Brain microvascular endothelial cell (primary cell): ENCODE data around the gene NSD2.
"Not testable (repeated sequence)": the region's sequence is repeated elsewhere in the genome, so short reads cannot be mapped to it uniquely, and the experiment has no call there.

Experiments used
- DNase-seq: peaks from one replicate; pipeline ENCODE4 v3.0.0-alpha.2; 2020
- H3K27ac ChIP-seq: fragments of 250-450 bp; sonication (Bioruptor Pico); 2 replicates; pipeline ENCODE4 v1.5.1; 2020; ENCODE audit warnings: mild to moderate bottlenecking, moderate library complexity
- H3K27me3 ChIP-seq: fragments of 250-450 bp; sonication (Bioruptor Pico); replicated peaks from 2 replicates; pipeline ENCODE4 v1.5.1; 2020; ENCODE audit warnings: mild to moderate bottlenecking
- H3K36me3 ChIP-seq: fragments of 250-450 bp; sonication (Bioruptor Pico); replicated peaks from 2 replicates; pipeline ENCODE4 v1.5.1; 2020; ENCODE audit warnings: mild to moderate bottlenecking
- H3K4me3 ChIP-seq: 2 replicates; pipeline ENCODE4 v1.5.1; 2011; ENCODE audit warnings: low read depth, mild to moderate bottlenecking, control low read depth, low read length, moderate library complexity
- in situ Hi-C: cut with HindIII; loops from 2 replicates; pipeline ENCODE4 v1.10.0; 2017; ENCODE audit warnings: low sequenced_read_pairs, low pct_ligation_motif_present
- TF ChIP-seq, protein P1 (sequence below): IDR thresholded peaks from 2 replicates; pipeline ENCODE4 v1.5.1; 2011; ENCODE audit warnings: low read depth, mild to moderate bottlenecking, moderate library complexity, low read length, control low read depth, inconsistent platforms; ENCODE audit errors: missing control alignments

The NSD2 gene

DNA sequence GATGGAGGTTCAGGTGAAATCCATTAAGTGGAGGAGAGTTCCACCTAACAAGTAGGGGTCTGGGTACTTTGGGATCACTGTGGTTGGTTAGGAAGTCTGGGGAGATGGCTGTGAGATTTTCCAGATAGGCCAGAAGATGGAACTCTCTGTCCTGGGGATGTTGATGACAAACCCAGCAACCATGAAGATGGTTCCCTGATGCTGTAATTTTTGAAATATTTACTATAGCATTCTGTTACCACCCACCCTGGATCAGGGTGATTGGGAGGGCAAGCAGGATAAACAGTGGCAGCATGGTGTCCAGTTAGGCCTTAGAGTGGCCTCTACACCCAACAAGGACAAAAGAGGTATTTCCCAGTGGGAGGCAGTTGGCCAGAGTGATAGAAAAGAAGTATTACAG, 153.5 kb downstream of the NSD2 start:
- in situ Hi-C loops: no loop called here
- no peak for DNase-seq
- H3K27ac ChIP-seq: no peak overlapping the region
- H3K36me3 ChIP-seq: no peaks in the 10 kb centered on the region
- peaks cover 17% of the 10 kb centered on the region for H3K27me3 ChIP-seq
- TF ChIP-seq, protein P1, sequence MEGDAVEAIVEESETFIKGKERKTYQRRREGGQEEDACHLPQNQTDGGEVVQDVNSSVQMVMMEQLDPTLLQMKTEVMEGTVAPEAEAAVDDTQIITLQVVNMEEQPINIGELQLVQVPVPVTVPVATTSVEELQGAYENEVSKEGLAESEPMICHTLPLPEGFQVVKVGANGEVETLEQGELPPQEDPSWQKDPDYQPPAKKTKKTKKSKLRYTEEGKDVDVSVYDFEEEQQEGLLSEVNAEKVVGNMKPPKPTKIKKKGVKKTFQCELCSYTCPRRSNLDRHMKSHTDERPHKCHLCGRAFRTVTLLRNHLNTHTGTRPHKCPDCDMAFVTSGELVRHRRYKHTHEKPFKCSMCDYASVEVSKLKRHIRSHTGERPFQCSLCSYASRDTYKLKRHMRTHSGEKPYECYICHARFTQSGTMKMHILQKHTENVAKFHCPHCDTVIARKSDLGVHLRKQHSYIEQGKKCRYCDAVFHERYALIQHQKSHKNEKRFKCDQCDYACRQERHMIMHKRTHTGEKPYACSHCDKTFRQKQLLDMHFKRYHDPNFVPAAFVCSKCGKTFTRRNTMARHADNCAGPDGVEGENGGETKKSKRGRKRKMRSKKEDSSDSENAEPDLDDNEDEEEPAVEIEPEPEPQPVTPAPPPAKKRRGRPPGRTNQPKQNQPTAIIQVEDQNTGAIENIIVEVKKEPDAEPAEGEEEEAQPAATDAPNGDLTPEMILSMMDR: no peak
- no peak overlapping the region for H3K4me3 ChIP-seq

DNA sequence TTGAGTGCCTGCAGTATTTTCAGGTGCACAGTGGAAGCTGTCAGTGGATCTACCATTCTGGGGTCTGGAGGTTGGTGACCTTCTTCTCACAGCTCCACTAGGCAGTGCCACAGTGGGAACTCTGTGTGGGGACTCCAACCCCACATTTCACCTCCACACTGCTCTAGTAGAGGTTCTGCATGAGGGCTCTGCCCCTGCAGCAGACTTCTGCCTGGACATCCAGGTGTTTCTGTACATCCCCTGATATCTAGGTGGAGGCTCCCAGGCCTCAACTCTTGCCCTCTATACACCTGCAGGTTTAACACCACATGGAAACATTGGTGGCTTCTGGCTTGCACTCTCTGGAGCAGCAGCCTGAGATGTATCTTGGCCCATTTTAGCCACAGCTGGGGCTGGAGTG, 154.6 kb downstream of the NSD2 start:
- Histone ChIP-seq H3K27me3 (peaks cover 16% of the 10 kb centered on the region), H3K27ac (no peak overlapping the region), H3K4me3 (no peak overlapping the region), H3K36me3 (no peaks in the 10 kb centered on the region)
- in situ Hi-C loops: no loop called here
- DNase-seq: no peak
- TF ChIP-seq, protein P1: no peak

DNA sequence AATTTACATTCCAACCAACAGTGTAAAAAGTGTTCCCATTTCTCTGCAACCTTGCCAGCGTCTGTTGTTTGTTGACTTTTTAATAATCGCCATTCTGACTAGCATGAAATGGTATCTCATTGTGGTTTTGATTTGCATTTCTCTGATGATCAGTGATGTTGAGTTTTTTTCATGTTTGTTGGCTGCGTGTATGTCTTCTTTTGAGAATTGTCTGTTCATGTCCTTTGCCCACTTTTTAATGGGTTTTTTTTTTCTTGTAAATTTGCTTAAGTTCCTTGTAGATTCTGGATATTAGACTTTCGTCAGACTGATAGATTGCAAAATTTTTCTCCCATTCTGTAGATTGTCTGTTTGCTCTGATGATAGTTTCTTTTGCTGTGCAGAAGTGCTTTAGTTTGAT, 155.9 kb downstream of the NSD2 start:
- H3K4me3 ChIP-seq, H3K27me3 ChIP-seq, DNase-seq, in situ Hi-C loops, H3K27ac ChIP-seq, H3K36me3 ChIP-seq: not testable (repeated sequence)

DNA sequence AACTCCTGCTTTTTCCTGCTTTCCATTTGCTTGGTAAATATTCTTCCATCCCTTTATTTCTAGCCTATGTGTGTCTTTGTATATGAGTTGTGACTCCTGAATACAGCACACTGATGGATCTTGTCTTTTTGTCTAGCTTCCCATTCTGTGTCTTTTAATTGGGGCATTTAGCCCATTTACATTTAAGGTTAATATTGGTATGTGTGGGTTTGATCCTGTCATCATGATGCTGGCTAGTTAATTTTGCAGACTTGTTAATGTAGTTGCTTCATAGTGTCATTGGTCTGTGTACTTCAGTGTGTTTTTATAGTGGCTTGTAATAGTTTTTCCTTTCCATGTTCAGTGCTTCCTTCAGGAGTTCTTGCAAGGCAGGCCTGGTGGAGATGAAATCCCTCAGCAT, 160.0 kb downstream of the NSD2 start:
- in situ Hi-C loops, H3K27ac ChIP-seq, H3K4me3 ChIP-seq, H3K36me3 ChIP-seq, H3K27me3 ChIP-seq, DNase-seq: not testable (repeated sequence)
